Measurements from ENCODE around the gene CHAD.

DNA sequence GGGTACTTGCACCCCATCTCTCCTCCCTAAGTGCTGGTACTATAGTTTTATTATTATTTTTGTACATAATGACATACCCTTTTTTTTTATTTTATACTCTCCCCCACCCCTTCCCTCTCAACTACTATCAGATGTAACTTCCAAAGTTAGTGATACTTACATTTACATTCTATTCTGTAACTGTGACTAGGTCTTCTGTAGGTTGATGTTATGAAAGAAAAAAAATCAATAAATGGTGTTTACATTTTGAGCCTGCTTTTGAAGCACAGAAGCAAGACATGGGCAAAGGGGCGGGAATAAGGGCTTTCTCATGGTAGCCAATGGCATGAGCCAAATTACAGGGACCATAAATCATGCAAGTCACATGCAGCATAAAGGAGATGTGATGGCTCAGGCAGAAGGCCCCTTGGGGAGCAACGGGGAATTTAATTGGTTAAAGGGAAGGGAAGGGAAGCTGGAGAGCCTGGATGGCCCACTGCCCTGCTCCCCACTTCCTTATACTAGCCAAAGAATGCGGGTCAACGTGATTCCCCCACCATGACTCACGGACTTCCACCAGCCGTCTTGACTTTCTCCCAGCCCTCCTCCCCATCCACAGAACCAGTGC is 45.0 kb downstream of the CHAD start:
- TF ChIP-seq PATZ1 (CRISPR knock-in tag; IDR thresholded peaks at IDR 0.05; ENCODE audit: borderline replicate concordance) (no peak), TOX (CRISPR knock-in tag; IDR thresholded peaks at IDR 0.05; ENCODE audit: borderline replicate concordance) (no peak), PPARA (CRISPR knock-in tag; IDR thresholded peaks at IDR 0.05; ENCODE audit: borderline replicate concordance) (no peak), ZNF8 (CRISPR knock-in tag; IDR thresholded peaks at IDR 0.05) (no peak), GLIS3 (CRISPR knock-in tag; IDR thresholded peaks at IDR 0.05) (no peak), ARNTL (CRISPR knock-in tag; IDR thresholded peaks at IDR 0.05; ENCODE audit: borderline replicate concordance, low read depth) (no peak), OSR1 (CRISPR knock-in tag; IDR thresholded peaks at IDR 0.05) (no peak), CSDC2 (CRISPR knock-in tag; IDR thresholded peaks at IDR 0.05) (no peak)

All from SK-N-SH treated with all-trans-retinoic acid at 6 μM for 48 hours (cell line).